GM19043 (cell line): ENCODE results near the gene ADD2.
"Not testable (repeated sequence)": the region's sequence is repeated elsewhere in the genome, so short reads cannot be mapped to it uniquely, and the experiment has no call there.

Experiments
- ATAC-seq: cut with Tn5 transposase; IDR thresholded peaks from one replicate; pipeline ENCODE4 v1.9.1; 2021; ENCODE audit warnings: low read depth; ENCODE audit not compliant: unreplicated experiment

ADD2 gene

DNA sequence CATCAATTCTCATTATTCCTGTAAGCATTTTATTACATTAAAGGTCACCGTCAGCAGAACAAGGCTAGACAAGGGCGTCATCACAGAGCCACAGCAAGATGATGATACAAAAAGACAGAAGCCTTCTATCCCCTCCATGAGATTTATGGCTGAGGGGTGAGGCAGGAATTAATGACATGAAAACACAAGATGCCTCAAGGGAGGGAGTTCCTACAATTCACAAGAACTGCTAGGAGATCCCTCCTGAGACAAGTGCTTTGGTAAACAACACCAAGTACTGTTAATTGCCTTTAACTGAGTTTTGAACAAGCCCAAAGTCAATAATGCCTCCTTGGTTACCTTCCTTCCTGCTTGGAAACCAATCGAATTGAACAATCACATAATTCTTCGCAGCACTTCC lies 14.1 kb downstream of the ADD2 start:
- ATAC-seq, result no peak

DNA sequence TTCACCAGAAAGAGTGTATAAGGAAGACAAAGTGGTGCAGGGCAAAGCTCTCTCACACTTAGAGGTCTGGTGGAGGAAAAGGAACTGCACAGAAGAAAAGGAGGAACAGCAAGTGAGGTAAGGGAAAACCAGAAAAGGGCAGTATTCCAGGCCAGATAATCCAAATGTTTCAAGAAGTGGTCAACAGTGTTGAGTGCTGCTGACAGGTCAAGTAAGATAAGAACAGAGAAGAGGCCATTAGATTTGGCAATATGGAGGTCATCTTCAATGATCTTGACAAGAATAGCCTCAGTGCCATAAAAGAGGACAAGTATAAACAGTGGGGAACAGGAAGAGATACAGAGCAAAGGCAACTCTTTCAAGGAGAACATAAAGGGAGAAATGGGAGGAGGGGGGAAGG lies 15.0 kb downstream of the ADD2 start:
- ATAC-seq, result no peak

DNA sequence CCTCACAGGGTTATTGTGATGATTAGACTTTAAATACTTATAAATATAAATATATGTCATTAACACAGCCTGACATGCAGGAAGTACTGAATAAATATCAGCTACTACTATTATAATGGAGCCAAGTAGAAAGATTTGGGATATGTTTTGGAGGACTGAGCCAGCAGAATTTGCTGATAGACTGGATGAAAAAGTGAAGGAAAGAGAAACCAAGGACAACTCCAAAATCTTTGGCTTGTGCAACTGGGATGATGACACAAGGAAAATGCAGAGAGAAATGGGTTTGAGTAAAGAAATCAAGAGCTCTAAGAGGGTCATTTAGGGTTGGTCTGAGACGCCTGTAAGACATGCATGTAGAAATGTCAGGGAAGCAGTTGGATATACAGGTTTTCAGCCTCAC lies 15.6 kb downstream of the ADD2 start:
- ATAC-seq, result no peak

DNA sequence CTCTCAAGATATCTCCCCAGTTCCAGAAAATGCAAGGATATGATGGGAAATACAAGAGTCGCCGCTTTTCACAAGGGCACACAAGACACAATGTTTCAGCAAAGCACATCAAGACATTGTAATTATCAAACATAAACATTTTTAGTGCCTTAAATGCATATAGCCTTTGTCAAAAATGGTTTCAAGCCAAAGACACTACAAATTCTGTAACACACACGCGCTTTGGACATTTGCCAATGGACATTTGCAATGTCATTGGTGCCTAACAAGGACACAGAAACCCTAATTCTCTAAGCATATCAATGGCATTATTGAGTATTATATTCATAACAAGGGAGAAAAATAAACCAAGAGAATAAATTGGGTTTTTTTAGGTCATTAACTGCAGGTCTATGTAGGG lies 16.1 kb downstream of the ADD2 start:
- ATAC-seq, result no peak

DNA sequence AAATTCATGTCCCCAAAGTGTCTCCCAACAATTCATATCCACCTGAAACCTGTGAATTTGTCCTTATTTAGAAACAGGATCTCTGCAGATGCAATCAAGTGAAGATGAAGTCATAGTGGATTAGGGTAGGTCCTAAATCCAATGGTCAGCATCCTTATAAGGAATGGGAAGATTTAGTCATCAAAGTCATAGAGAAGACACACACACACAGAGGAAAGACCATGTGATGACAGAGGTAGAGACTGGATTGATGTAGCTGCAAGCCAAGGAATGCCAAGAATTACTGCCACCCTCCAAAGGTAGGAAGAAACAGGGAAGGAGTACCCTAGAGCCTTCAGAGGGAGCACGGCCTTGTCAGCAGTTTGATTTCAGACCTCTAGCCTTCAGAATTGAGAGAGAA lies 17.7 kb downstream of the ADD2 start:
- ATAC-seq, result no peak

DNA sequence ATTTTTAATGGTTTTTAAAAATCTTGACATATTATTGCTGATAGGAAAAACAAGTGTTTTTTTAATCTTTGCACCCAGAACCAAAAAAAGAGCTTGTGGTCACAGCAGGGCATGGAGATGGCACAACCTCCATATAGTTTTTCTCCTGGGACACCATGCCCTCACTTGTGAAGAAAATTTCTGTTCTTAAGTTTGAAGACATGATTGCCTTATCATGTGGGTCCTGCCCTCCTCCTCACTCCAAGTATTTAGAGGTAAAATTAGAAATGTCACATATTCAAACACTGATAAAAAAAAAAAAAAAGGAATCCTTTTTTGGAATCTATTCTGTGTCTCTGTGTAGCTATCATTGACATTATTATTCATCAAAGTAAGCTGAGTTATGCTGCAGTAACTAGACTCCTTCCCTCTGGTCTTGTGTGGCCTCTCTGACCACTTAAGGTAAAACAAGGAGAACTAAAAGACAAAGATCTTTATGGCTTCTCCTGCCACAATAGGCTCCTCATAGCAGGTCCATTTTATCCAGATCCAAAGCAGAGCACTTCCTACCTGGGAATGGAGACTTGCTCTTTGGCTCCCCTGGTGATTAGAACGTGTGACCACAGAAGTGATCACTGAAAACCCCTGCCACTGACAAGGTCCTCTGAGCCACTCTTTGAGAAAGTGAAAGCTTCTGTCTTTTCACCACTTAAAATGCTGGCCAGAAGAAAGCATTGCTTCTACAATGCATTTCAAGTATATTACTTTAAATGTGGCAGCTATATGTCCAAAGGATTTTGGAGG lies 19.8 kb downstream of the ADD2 start:
- ATAC-seq, result no peak

DNA sequence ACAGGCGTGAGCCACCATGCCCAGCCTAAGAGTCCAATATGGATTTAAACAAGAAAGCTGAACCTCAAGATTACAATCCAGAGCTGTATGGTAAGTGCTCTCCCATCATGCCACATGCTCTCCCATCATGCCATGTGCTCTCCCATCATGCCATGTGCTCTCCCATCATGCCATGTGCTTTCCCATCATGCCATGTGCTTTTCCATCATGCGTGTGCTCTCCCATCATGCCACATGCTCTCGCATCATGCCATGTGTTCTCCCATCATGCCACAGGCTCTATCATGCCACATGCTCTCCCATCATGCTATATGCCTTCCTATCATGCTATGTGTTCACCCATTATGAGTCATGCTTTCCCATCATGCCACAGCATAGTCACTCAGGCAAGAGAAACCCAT lies 20.7 kb downstream of the ADD2 start:
- ATAC-seq, result no peak

DNA sequence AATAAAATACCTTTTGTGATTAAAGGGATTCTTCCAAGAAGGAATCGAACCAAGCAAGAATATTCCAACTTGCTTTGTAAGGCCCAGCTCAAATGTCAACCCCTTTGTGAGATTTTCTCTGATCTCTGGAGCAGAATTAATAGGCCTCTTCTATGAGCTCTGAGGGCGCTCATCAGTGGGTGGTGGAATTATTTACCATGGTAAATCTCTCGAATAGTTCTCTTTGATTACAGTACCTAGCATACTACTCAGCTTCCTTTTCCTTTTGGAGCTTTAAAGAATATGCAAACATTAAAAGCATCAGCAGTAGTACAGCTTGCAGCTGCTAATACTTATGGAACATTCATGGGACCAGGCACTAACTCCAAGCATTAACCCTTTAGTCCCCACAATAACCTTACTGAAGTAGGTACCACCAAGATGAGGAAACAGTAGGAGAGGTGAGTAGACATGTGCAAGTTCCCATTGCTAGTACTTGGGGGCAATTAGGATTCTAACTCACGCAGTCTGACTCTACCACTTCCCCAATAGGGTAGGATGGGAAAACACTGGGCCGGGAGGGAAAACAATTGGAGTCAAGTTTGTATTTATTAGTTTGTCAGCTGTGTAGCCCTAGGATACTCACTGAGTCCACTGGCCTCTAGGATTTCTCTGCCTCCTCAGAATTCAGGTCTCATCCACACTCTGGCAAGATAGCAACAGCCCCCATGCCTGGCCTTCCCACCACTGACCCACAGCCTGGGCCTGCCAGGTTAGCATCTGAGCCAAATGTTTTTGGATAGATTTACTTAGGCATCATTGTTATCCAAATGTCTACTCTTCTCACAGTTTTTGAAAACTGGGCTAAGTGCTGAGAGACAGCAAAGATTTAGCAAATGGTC lies 21.7 kb downstream of the ADD2 start:
- no peak for ATAC-seq

DNA sequence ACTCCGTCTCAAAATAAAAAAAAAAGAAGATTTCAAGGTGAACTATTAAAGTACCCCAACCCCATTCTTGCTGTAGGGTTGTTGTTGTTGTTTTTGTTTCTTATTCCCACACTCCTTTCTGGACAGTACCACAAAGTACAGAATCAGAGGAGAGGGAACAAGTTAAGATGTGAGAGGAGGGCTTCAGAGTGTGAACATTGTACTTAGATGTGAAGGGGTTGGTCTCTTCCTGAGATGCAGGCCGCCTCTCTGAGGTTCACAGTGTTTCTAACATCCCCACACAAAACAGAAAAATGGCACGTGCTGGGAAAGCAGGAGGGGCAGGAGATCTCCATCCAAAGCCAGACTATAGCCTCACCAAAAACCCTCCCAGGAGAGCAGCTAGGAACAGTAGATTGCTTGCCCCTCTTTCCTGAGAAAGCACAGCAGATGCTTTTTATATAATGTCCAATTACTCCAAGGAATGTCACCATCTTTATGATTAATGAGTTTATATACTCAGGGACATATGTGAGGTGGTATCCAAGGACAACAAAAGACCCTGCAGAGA lies 22.6 kb downstream of the ADD2 start:
- no peak for ATAC-seq

DNA sequence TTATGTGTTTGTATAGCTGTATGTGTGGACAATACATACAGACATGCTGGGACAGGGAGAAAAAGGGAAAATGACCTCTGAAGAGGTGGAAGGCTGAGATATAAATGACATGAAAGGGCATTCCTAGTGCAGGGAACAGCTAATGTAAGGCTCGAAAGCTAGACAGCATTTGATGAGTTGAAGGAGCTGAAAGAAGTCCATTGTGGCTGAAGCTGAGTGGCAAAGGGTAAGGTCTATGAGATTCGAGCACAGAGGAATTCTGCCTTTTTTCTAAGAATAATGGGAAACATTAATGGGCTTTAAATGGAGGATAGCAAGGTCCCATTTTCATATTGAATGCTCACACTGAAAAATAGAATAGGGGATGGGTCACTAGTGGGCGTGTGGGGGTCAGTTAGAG lies 23.6 kb downstream of the ADD2 start:
- no peak for ATAC-seq

DNA sequence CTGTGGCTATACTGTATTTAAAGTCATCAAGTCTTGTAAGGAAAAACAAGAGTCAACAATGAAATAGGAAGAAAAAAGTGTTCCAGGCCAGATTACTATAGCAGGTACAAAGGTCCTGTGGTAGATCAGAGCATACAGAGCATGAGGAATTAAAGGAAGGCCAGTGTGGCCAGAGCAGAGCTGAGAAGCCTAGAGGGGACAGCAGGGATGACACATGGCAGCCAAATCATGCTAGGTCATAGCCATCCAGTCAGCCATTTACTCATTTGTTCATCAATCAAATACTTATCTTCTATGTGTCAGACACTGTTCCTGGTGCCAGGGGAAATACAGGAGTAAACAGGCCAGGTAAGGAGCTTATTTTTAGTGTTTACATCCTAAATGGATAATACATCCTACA lies 24.3 kb downstream of the ADD2 start:
- no peak for ATAC-seq

DNA sequence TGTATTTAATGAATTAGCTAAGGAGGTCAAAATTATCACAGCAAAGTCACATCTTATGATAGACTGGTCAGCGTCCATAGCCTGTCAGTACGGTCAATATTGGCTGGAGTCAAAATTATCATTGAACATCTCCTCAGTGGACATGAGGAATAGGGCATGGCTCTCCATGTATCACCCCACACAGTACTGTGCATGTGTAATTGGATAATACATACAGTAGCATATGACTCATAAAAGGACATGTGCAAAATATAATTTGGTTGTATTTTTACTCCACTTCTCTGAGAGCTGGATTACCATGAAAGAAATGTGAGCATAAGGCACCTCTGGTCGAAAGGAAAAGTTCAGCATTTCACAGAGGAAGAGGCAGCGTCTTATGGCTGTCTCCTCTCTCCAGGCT lies 24.9 kb downstream of the ADD2 start:
- ATAC-seq, result no peak

DNA sequence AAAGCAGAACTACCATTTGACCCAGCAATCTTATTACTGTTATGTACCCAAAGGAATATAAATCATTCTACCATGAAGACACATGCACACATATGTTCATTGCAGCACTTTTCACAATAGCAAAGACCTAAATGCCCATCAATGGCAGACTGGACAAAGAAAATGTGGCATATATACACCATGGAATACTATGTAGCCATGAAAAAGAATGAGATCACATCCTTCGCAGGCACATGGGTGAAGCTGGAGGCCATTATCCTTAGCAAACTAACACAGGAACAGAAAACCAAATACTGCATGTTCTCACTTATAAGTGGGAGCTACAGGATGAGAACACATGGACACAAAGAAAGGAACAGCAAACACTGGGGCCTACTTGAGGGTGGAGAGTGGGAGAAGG lies 28.5 kb downstream of the ADD2 start:
- ATAC-seq, result not testable (repeated sequence)

DNA sequence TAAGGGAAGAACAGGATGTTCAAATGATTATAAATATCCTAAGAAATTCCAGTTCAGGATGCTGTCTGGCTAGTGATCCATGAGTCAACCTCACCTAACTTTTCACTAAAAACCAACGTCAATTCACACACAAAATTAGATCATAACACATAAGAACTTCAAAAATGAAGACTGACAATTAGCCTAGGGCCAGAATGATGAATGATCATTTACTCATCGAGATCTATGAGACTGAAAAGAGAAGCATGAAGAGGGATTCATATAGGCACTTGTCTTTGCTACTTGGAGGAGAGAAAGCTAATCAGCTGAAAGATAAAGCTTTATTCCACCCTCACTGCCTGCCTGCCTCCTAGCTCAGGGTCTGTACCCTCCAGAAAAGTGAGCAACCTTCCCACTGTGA lies 29.8 kb downstream of the ADD2 start:
- ATAC-seq, result no peak

DNA sequence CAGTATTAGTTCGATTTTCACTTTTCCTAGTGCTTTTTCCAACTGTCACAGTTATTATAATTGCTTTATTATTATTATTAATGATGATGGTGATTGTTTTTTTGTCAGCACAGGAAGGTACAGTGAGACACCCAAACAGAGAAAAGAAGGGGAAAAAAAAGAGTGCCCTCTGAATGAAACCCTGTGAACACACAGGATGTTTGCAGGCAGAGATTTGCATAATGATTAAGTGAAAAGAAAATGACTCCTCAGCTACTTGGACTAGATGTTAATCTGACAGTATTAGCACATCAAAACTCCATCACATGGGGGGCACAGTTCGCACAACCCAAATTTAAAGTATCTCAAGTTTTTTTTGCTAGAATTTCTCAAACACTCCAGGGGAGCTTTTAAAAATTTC lies 32.9 kb downstream of the ADD2 start:
- ATAC-seq, result no peak

DNA sequence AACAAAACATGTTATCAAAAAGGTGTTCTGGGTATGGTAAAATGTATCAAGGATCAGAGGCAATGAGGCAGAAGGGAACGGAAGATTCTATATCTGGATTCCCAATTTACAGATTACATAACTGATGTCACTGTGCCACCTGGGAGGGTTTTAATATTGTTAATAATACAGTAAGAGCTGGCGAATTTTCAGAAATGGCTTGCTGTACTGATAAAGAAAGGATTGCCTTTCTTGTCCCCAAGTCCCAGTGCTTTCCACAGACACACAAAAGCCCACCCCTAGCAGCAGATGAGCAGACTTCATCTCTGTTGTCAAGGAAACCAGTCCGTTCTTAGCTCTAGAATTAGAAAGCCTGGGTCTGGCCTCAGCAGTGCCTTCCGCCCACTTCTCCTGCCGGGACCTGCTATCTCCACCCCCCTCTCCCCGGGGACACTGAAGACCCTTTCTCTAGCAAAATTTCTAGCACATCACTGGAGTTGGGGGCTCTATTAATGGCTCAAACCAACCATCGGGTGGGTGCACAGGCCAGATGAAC lies 34.3 kb downstream of the ADD2 start:
- no peak for ATAC-seq

DNA sequence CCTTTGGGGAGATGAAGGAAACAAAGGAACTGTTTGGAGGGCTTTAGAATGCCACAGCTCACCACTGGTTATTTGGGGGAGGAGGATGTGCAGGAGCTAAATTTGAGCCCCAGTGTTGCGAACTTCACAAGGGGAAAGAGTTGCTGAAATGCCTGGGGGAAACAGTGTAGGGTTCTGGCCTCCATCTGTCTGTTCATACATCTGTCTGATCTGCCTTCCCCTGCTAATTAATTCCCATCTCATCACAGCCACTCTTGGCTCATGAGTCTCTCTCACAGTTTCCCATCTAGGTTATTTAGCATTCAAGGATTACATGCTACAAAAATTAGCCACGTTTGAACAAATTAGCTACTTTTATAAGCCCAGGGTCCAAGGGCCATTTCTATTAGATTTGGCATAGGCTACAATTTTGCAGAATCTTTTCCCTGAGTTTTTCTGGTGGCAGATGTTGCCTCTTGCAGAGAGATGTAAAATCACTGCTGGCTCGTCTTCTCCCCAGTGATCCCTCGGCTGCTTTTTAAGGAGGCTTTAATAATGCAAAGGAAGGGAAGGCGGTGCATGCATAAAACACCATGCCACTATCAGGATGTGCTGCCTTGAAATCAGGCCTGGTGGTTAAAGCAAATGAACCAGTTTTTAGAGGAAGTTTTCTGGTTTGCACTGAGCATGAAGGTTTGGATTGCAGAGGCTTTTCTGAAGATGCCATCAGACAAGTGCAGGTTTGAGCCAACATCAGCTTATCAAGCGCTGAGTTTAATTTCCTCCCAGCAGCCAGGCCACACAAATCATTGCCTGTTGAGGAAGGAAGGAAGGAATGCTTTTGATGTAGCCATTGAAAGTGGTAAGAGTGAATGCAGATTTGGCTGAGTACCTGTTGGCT lies 35.0 kb downstream of the ADD2 start:
- no peak for ATAC-seq

DNA sequence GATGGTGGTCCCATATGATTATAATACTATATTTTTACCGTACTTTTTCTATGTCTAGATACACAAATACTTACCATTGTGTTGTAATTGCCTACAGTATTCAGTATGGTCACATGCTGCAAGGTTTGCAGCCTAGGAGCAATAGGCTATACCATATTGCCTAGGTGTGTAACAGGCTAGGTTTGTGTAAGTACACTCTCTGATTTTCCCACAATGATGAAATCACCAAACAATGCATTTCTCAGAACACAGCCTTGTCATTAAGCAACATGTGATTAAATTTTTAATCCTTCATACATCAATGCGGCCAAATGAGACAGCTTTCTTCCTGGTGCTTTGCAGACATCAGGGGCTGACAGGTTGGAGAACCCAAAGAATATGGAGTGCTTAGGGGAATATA lies 37.3 kb downstream of the ADD2 start:
- ATAC-seq, result no peak

DNA sequence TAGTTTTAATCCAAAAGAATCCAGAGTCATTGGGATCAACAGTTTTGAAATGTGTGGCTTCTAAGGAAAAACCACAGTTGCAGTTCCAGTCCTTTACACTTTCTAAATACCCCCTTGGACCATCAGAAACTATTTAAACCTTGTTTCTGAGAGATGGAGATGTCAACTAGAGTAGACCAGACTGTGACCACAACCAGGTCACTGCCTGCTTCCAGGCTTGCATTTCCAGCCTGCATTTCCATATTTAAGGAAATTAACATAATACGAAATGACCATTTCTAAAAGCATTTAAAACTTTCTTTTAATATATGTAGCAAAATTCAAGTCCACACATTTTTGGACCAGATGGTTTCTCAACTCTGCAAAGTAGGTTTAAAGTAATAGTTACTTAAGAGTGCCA lies 38.4 kb downstream of the ADD2 start:
- ATAC-seq, result no peak

DNA sequence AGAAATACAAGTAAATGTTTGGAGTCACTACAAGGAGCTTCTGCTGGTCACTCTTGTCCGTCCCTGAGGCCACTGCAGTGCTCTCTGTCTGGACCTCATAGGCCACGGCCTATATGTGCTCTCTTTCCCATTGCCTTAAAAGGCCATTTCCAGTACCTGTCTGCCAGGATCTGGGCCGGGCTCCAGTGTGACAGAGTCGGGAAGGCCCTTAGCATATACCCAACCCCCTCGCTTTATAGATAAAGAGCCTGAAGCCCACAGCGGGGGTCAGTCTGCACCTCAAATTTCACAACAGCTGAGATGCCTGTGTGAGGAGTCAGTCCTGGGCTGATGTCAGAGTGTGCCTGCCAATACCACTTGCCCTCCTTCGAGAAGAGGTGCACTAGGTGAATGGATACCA lies 39.9 kb downstream of the ADD2 start:
- ATAC-seq, result no peak
